HepG2 (cell line): Measurements from ENCODE around the gene SLC25A33. TPM values are rescaled to one million over a fixed set of nuclear protein-coding genes. Genes with fewer than 3 reads are reported as not detected.

Experiments used
- ARNTL ChIP-seq: sonication (generic); formaldehyde crosslinking; IDR thresholded peaks from 2 replicates; pipeline ENCODE4 v1.4.0; 2020; ENCODE audit warnings: mild to moderate bottlenecking, missing genetic modification reagents
- EEA1 ChIP-seq: sonication (generic); formaldehyde crosslinking; IDR thresholded peaks from 2 replicates; pipeline ENCODE4 v1.5.1; 2020; ENCODE audit warnings: mild to moderate bottlenecking, missing genetic modification reagents, borderline replicate concordance
- GATA4 ChIP-seq: sonication (generic); IDR thresholded peaks from 2 replicates; pipeline ENCODE4 v1.6.1; 2016; ENCODE audit warnings: antibody characterized with exemption, low read depth, borderline replicate concordance
- HNRNPLL ChIP-seq: fragments of 200-400 bp; formaldehyde crosslinking; IDR thresholded peaks from 2 replicates; pipeline ENCODE4 v1.6.1; 2017; ENCODE audit warnings: mild to moderate bottlenecking, low read depth, low read length; ENCODE audit not compliant: poor library complexity, severe bottlenecking
- KAT2B ChIP-seq: fragments of 150-350 bp; IDR thresholded peaks from 2 replicates; pipeline ENCODE4 v1.6.1; 2014; ENCODE audit warnings: low read depth, low read length, borderline replicate concordance
- NR0B2 ChIP-seq: sonication (generic); formaldehyde crosslinking; IDR thresholded peaks from 2 replicates; pipeline ENCODE4 v1.4.0; 2020; ENCODE audit warnings: mild to moderate bottlenecking, missing genetic modification reagents
- SAP130 ChIP-seq: IDR thresholded peaks from 2 replicates; pipeline ENCODE4 v1.6.1; 2016; ENCODE audit warnings: low read depth
- SKIL ChIP-seq: sonication (generic); formaldehyde crosslinking; IDR thresholded peaks from 2 replicates; pipeline ENCODE4 v1.8.0; 2022; ENCODE audit warnings: missing genetic modification reagents, mild to moderate bottlenecking, moderate library complexity, borderline replicate concordance
- THAP9 ChIP-seq: sonication (generic); formaldehyde crosslinking; IDR thresholded peaks from 2 replicates; pipeline ENCODE4; 2020; ENCODE audit warnings: missing genetic modification reagents, mild to moderate bottlenecking, borderline replicate concordance
- YY1 ChIP-seq: IDR thresholded peaks from 2 replicates; pipeline ENCODE4 v1.6.1; 2011; ENCODE audit warnings: low read length, low read depth, moderate library complexity, mild to moderate bottlenecking; ENCODE audit not compliant: insufficient read depth, insufficient replicate concordance
- ZKSCAN5 ChIP-seq: sonication (generic); formaldehyde crosslinking; IDR thresholded peaks from 2 replicates; pipeline ENCODE4 v1.5.1; 2020; ENCODE audit warnings: mild to moderate bottlenecking, missing genetic modification reagents
- ZNF33B ChIP-seq: sonication (generic); formaldehyde crosslinking; IDR thresholded peaks from 2 replicates; pipeline ENCODE4 v1.5.1; 2020; ENCODE audit warnings: mild to moderate bottlenecking, missing genetic modification reagents
- ZNF34 ChIP-seq: sonication (generic); formaldehyde crosslinking; IDR thresholded peaks from 2 replicates; pipeline ENCODE4 v1.4.0; 2020; ENCODE audit warnings: mild to moderate bottlenecking, missing genetic modification reagents, borderline replicate concordance
- ZNF44 ChIP-seq: sonication (generic); formaldehyde crosslinking; IDR thresholded peaks from 2 replicates; pipeline ENCODE4 v1.5.1; 2020; ENCODE audit warnings: mild to moderate bottlenecking, missing genetic modification reagents
- ZNF569 ChIP-seq: sonication (generic); formaldehyde crosslinking; IDR thresholded peaks from 2 replicates; pipeline ENCODE4 v1.5.0; 2020; ENCODE audit warnings: mild to moderate bottlenecking, missing genetic modification reagents, moderate library complexity, borderline replicate concordance
- ZNF788 ChIP-seq: sonication (generic); formaldehyde crosslinking; IDR thresholded peaks from 2 replicates; pipeline ENCODE4 v1.5.0; 2020; ENCODE audit warnings: mild to moderate bottlenecking, missing genetic modification reagents, borderline replicate concordance
- polyA plus RNA-seq, 8 experiments: library from polyadenylated mRNA; depleted of rRNA in 3 of 8; stranded (reverse) in 7 of 8; unstranded in 1 of 8; fragments of >200 nt; fragmentation: Illumina TruSeq in 4 of 8; extraction: Trizol in 4 of 8; gene quantifications; 2 replicates each; pipeline versions ENCODE4 v1.2.1 to v1.2.3, GENCODE V29; 2011 to 2016; ENCODE audit warnings: low read depth in 4 of 8, missing spikeins in 1 of 8, mixed read lengths in 1 of 8; ENCODE audit not compliant: insufficient read depth in 1 of 8
- total RNA-seq, 5 experiments: library from RNA; depleted of rRNA; stranded (reverse); fragments of >200 nt; fragmentation: Illumina TruSeq; extraction: Trizol; gene quantifications; 2 replicates each; pipeline ENCODE4 v1.2.3, GENCODE V29; 2016; ENCODE audit warnings: low read depth in 1 of 5
- TF ChIP-seq, protein P1 (sequence below): sonication (generic); formaldehyde crosslinking; IDR thresholded peaks from 2 replicates; pipeline ENCODE4 v1.8.1; 2022; ENCODE audit warnings: low read depth, mild to moderate bottlenecking, missing genetic modification reagents
- TF ChIP-seq, protein P2 (sequence below): sonication (generic); IDR thresholded peaks from 2 replicates; pipeline ENCODE4 v1.6.1; 2016; ENCODE audit warnings: low read depth, borderline replicate concordance

SLC25A33 gene
- total and polyA plus RNA-seq, 2 of the 13 experiments (the other 11 are each of a cell fraction or from before 2014, with no cell fraction given): 15.4 to 50.3 TPM

DNA sequence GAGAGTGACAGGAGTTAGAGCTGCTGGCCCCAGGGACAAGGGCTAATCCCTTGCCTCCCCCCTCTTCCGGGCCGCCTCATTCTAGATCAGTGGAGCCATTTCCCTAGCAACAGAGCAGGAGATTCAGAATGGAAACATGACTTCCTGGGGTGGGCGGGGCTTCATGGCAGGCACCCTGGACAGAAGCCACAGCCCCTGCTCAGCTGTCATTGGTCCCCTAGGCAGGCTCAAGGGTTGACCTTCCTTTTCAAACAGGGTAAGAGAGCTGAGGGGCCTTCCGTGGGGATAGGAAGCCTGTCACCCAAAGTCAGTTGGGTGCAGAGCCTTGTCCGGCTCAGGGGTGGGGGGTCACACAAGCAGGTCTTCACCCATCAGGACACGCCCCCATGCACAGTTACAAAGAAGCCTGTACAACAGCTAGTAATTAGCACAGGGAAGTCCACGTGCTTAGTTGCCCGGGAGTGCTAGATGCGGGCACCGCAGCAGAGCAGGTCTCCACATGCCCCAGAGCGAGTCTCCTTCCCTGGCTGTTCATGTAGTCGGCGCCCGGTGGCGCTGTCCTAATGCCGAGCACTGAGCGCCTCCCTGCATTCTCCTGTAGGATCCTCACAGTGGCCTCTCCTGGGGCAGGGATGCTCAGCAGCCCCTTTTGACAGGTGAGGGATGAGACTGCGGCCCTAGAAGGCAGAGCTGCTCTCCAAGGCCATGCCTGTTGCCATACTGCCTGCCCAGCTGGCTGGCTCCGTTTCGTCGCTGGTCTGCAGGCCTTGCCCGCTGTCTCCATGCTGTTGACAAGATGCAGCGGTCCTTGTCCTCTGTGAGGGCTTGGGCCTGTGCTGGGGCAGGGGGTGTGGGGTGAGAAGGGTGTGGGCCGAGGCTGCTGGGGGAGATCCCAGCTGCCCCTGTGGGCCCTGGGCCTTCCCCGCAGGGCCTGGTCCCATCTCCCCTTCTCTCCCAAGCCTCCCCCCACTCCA lies 54.5 kb downstream of the SLC25A33 start (continued):
- TF ChIP-seq THAP9 (CRISPR knock-in tag) (no peak), ZNF788 (no peak; the same call in 1 of the 2 replicates), HNRNPLL (no peak), SKIL (CRISPR knock-in tag) (no peak), ZNF34 (CRISPR knock-in tag) (no peak), NR0B2 (CRISPR knock-in tag) (0 out of 2 replicates have a peak, but pooled peaks have one; percentile 26), ZNF44 (CRISPR knock-in tag) (no peak), EEA1 (no peak), ZKSCAN5 (CRISPR knock-in tag) (no peak), GATA4 (no peak), YY1 (peak; percentile 4), ARNTL (CRISPR knock-in tag) (no peak), ZNF569 (CRISPR knock-in tag) (no peak), ZNF33B (no peak), SAP130 (CRISPR knock-in tag) (peak; percentile 90), KAT2B (no peak)
- TF ChIP-seq, protein P1, sequence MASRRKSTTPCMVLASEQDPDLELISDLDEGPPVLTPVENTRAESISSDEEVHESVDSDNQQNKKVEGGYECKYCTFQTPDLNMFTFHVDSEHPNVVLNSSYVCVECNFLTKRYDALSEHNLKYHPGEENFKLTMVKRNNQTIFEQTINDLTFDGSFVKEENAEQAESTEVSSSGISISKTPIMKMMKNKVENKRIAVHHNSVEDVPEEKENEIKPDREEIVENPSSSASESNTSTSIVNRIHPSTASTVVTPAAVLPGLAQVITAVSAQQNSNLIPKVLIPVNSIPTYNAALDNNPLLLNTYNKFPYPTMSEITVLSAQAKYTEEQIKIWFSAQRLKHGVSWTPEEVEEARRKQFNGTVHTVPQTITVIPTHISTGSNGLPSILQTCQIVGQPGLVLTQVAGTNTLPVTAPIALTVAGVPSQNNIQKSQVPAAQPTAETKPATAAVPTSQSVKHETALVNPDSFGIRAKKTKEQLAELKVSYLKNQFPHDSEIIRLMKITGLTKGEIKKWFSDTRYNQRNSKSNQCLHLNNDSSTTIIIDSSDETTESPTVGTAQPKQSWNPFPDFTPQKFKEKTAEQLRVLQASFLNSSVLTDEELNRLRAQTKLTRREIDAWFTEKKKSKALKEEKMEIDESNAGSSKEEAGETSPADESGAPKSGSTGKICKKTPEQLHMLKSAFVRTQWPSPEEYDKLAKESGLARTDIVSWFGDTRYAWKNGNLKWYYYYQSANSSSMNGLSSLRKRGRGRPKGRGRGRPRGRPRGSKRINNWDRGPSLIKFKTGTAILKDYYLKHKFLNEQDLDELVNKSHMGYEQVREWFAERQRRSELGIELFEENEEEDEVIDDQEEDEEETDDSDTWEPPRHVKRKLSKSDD: no peak
- TF ChIP-seq, protein P2, sequence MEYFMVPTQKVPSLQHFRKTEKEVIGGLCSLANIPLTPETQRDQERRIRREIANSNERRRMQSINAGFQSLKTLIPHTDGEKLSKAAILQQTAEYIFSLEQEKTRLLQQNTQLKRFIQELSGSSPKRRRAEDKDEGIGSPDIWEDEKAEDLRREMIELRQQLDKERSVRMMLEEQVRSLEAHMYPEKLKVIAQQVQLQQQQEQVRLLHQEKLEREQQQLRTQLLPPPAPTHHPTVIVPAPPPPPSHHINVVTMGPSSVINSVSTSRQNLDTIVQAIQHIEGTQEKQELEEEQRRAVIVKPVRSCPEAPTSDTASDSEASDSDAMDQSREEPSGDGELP: peak; percentile 58; the same call in 1 of the 2 replicates
